HUDEP-2 (cell line): ENCODE measurements around the gene FKBP4.
A peak's percentile ranks its signal among the peaks of the same experiment; 100 is the strongest.

Source experiments
- DNase-seq, 76 experiments: peaks; one replicate each; lab custom pipeline; 2025; ENCODE audit not compliant: unreplicated experiment in 76 of 76; lab: John Stamatoyannopoulos, UW

FKBP4 gene

DNA sequence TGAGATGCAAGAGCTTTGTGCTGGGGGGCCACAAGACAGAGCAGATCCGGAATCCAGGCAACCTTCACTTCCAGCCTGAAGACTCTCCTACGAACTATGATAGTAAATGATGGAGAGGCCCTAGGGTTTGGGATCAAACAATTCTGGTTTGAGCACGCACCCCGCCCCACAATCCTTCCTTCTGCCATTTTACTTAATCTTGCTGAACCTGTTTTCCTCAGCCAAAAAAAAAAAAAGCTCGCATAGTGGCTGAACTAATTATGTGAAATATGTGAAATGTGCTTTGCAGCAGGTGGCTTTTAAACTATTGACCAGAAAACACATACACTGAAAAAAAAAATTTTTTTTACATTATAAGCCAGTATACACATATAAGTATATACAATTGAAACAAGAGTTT, 17.0 kb downstream of the FKBP4 start:
- no peak for DNase-seq

- DNase-seq = peak; percentile 25 to 99 (median 95)
Observed at GRCh38 chr12:2812290-2813213, 17.8 kb downstream of the FKBP4 start, which contains the start of gene ITFG2. ITFG2 (plus strand) TSS chr12:2812668; CDS start chr12:2812761, 93 bp downstream.

GRCh38 chr12:2813214-2814185, 18.7 kb downstream of the FKBP4 start:
- DNase-seq = peak in 65 of 76 experiments; percentile 4 to 74 (median 48)

GRCh38 chr12:2819810-2820209, 25.0 kb downstream of the FKBP4 start:
- DNase-seq = no peak

- no peak for DNase-seq
Observed at GRCh38 chr12:2820432-2820831, 25.7 kb downstream of the FKBP4 start.

GRCh38 chr12:2823483-2823882, 28.7 kb downstream of the FKBP4 start:
- no peak for DNase-seq

- DNase-seq = no peak
Observed at GRCh38 chr12:2824541-2824940, 29.8 kb downstream of the FKBP4 start.

GRCh38 chr12:2825132-2825531, 30.4 kb downstream of the FKBP4 start:
- DNase-seq = no peak

GRCh38 chr12:2826036-2826435, 31.3 kb downstream of the FKBP4 start:
- DNase-seq = no peak

- no peak for DNase-seq
Observed at GRCh38 chr12:2826721-2827515, 32.1 kb downstream of the FKBP4 start.

GRCh38 chr12:2829275-2829674, 34.5 kb downstream of the FKBP4 start:
- no peak for DNase-seq

- DNase-seq = no peak
Observed at GRCh38 chr12:2832550-2833127, 37.9 kb downstream of the FKBP4 start.

- no peak for DNase-seq
Observed at GRCh38 chr12:2833327-2833726, 38.6 kb downstream of the FKBP4 start.

GRCh38 chr12:2833810-2834209, 39.0 kb downstream of the FKBP4 start:
- DNase-seq = no peak

DNA sequence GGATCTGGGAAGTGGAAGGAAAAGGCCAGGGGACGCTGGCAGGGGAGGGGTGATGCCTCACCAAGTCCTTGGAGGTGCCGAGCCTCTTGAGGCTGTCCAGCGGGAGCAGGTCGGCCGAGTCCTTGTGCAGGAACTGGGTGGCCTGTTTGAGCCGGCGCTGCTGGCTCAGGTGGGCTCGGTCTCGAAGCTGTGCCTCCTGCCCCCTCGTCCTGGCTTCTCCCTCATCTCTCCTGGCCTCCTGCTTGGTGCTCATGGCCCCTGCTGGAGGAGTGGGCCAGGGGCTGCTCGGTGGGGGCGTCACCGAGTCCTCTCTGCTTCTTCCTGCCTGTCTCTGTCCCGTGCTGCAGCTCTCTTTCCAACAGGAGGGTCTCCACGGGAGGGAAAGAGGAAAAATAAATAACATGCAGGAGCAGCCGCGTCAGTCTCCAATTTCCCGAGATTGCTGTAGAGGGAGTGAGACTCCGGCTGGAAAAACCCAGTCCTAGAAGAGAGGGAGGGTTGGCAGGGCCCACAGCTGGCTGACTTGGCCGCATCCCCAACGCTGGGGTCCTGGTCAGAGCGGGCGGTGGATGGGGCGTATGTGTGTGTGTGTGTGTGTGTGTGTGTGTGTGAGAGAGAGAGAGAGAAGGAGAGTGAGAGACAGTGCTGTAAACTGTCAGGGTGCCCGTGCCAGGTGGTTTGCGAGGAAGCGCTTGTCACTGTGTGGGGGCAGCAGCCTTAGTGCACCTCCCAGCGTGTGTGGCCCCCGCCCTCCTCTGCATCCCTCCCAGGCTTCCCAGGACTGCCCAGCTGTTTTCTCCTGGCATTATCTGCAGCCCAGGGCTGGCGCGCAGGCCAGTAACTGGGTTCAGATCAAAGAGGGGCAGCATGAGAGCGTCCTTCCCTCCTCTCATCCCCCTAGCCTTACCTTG, 40.1 kb downstream of the FKBP4 start, which contains the start of gene NRIP2:
Gene NRIP2, minus strand, starts transcription at position 455 of the 911 bp plus-strand sequence. Its CDS starts 52 bp downstream, at position 403.
- DNase-seq = no peak

DNA sequence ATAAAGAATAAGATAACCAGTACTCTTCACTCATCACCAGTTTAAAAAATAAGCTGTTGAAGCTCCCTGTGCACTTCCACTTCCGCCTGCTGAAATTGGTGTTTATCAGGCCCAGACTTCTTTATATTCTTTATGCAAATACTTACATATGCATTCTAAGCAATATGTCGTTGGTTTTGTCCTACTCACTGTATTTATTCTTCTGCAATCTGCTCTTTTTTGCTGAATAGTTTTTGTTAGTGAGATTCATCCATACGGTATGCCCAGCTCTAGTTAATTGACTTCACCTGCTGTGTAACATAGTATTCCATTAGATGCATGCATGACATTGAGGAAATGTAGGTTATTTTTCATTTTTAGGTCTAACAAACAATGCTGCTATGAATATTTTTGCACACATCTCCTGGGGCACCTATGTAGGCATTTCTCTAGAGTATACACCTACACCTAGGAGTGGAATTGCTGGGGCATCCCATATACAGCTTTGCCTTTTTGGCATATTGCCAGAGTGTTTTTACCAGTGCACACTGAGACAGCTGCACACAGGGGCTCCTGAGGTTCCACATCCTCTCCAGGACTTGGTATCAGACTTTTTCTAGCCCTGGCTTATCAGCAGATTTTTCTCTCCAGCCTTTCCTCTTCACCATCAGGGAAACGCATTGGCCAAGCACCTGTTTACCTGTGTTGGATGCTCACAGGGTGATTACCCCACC, 41.1 kb downstream of the FKBP4 start:
- DNase-seq = no peak

DNA sequence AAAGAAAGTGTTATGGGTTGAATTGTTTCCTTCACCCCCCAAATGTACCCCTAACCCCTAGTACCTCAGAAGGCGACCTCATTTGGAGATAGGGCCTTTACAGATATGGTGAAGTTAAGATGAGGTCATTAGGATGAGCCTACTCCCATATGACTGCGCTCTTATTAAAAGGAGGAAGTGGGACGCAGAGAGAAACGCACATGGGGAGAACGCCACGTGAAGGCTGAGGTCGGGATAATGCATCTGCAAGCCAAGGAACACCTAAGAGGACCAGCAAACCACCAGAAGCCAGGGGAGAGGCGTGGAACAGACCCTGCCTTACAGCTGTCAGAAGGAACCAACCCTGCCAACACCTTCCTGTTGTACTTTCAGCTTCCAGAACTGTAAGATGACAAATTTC, 41.8 kb downstream of the FKBP4 start:
- DNase-seq = no peak

- peak in 71 of 76 experiments; percentile 8 to 85 (median 50) for DNase-seq
Observed at GRCh38 chr12:2841056-2841650, 46.4 kb downstream of the FKBP4 start.
